Measurements from ENCODE around the gene HLA-C. TPM values are rescaled to one million over a fixed set of nuclear protein-coding genes. Genes with fewer than 3 reads are reported as not detected.
"Not testable (repeated sequence)": the region's sequence is repeated elsewhere in the genome, so short reads cannot be mapped to it uniquely, and the experiment has no call there.

Gene HLA-C
- total RNA-seq, 4 donors from 2014 or later = 128 to 659 (median 229) TPM

DNA sequence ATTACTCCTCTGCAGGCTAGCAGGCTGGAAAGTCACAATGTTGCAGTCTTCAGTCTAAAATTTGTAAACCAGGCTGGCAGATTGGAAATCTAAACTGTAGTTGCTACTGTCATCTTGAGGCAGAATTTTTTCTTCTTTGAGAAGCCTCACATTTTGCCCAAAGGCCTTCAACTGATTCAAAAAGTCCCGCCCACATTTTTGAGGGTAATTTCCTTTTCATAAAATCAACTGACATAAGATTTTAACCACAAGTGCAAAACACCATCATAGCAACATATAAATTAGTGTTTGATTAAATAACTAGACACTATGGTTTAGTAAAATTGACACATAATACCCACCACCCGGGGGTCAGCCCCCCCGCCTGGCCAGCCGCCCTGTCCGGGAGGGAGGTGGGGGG is 28.4 kb downstream of the HLA-C start:
- 44 to 80% methylated on average over 1 of the region's 5 CpGs for WGBS, 2 donors
- no peaks in the 10 kb centered on the region for H3K36me3 ChIP-seq
- intact Hi-C loops (cut with DNase I) = no loop called here
- no peaks in the 10 kb centered on the region for H3K9me3 ChIP-seq
- no peaks in the 10 kb centered on the region for H3K4me1 ChIP-seq
- no peak for TF ChIP-seq POLR2A (IDR thresholded peaks at IDR 0.05)
- TF ChIP-seq, protein P1, sequence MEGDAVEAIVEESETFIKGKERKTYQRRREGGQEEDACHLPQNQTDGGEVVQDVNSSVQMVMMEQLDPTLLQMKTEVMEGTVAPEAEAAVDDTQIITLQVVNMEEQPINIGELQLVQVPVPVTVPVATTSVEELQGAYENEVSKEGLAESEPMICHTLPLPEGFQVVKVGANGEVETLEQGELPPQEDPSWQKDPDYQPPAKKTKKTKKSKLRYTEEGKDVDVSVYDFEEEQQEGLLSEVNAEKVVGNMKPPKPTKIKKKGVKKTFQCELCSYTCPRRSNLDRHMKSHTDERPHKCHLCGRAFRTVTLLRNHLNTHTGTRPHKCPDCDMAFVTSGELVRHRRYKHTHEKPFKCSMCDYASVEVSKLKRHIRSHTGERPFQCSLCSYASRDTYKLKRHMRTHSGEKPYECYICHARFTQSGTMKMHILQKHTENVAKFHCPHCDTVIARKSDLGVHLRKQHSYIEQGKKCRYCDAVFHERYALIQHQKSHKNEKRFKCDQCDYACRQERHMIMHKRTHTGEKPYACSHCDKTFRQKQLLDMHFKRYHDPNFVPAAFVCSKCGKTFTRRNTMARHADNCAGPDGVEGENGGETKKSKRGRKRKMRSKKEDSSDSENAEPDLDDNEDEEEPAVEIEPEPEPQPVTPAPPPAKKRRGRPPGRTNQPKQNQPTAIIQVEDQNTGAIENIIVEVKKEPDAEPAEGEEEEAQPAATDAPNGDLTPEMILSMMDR (IDR thresholded peaks at IDR 0.05) = no peak
- H3K4me3 ChIP-seq = no peak overlapping the region
- H3K27ac ChIP-seq = no peak overlapping the region
- H3K27me3 ChIP-seq = peaks cover 0 to 26% (median 0%) of the 10 kb centered on the region in 4 donors
- DNase-seq = no peak

DNA sequence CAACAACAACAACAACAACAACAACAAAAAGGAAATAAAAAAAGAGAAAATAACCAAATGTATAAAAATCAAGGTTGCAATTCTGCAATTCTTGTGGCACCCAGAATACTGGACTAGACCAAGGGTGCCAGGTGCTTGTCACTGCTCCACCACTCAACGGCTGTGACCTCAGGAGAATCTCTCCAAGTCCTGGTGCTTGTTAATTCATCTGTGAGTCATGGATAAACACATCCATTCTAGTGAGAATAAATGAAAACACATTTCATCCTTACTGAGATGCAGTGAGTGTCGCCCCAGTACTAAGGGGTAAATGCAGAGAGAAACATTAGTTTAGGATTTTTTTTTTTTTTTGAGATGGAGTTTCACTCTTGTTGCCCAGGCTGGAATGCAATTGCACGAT is 32.0 kb downstream of the HLA-C start:
- TF ChIP-seq POLR2A (IDR thresholded peaks at IDR 0.05) = no peak
- TF ChIP-seq, protein P1 (IDR thresholded peaks at IDR 0.05) = no peak
- H3K36me3 ChIP-seq = no peaks in the 10 kb centered on the region
- H3K4me1 ChIP-seq = no peaks in the 10 kb centered on the region
- 28 to 55% methylated on average over 3 of the region's 3 CpGs for WGBS, 2 donors
- H3K27me3 ChIP-seq = peaks cover 0 to 24% (median 0%) of the 10 kb centered on the region in 4 donors
- no peaks in the 10 kb centered on the region for H3K9me3 ChIP-seq
- intact Hi-C loops (cut with DNase I) = no loop called here
- no peak for DNase-seq
- H3K27ac ChIP-seq = no peak overlapping the region
- H3K4me3 ChIP-seq = no peak overlapping the region

DNA sequence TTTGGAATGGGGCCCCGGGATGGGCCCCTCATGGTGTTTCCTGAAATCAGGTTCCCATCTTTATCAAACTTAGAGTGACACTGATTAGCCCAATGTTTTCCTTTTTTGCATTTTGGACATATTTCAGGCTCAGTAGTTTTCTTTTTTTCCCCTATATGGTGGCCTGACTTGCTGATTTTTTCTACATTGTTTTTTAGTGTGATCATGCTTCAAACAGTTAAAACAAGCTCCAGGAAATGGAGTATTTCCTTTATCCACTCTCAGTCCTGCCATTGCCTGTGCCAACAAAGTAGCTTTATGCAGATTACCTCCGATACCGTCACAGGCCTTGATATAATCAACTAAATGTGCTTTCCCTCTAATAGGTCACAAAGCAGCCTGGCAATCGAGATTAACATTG is 37.8 kb downstream of the HLA-C start:
- H3K27me3 ChIP-seq = peaks cover 0 to 29% (median 2%) of the 10 kb centered on the region in 4 donors
- 40 to 56% methylated on average over 4 of the region's 4 CpGs for WGBS, 2 donors
- intact Hi-C loops (cut with DNase I); H3K4me1 ChIP-seq; H3K36me3 ChIP-seq; H3K9me3 ChIP-seq; DNase-seq; H3K4me3 ChIP-seq; H3K27ac ChIP-seq: not testable (repeated sequence)

DNA sequence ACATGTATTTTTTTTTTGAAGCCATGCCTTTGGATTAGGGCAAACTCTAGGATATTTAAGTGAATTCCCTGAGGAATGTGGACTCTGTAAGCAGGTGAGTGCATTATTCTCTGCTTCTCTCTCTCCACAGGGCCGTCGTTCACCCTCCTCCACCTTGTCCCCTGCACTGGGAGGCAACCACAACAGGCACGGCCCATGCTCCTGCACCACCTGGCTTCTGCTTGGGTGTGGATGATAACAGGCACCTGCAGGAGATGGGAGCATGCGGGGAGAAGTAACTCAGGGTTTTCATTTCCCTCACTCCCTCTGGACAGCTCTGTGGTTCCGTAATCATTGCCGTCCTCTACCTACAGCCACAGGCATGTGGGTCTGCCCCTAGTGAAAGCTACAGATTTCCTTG is 43.4 kb downstream of the HLA-C start:
- Histone ChIP-seq H3K27me3 (peaks cover 0 to 41% (median 2%) of the 10 kb centered on the region in 4 donors), H3K4me1 (no peaks in the 10 kb centered on the region), H3K9me3 (no peaks in the 10 kb centered on the region), H3K36me3 (no peaks in the 10 kb centered on the region), H3K27ac (no peak overlapping the region), H3K4me3 (no peak overlapping the region)
- DNase-seq = no peak
- whole genome bisulfite sequencing, 2 donors = 90% methylated on average over 5 to 6 of the region's 6 CpGs
- TF ChIP-seq, protein P1 (IDR thresholded peaks at IDR 0.05) = no peak
- no peak for TF ChIP-seq POLR2A (IDR thresholded peaks at IDR 0.05)
- intact Hi-C loops (cut with DNase I) = no loop called here

DNA sequence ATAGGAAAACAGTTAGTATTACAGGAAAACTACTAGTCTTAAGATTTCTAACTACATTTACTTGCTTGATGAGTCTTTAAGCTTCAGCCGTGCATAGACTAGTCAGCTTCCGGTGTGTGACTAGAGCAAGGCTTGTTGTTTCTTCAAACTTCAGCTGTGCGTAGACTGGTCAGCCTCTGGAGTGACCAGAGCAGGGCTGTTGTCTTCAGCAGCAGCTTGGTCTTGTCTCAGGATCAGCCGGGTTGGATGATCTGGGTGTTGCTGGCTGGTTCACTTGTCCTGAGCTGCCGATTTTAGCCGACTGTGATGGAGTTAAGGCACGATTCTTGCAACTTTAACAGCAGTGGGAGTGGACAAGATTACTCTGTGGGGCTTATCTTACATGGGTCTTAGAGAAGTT is 44.7 kb downstream of the HLA-C start:
- TF ChIP-seq, protein P1 (IDR thresholded peaks at IDR 0.05) = no peak
- no peak for TF ChIP-seq POLR2A (IDR thresholded peaks at IDR 0.05)
- H3K4me3 ChIP-seq = no peak overlapping the region
- DNase-seq = no peak
- no peaks in the 10 kb centered on the region for H3K4me1 ChIP-seq
- 88 to 89% methylated on average over 5 to 7 of the region's 7 CpGs for WGBS, 2 donors
- no peaks in the 10 kb centered on the region for H3K36me3 ChIP-seq
- peaks cover 0 to 36% (median 2%) of the 10 kb centered on the region in 4 donors for H3K27me3 ChIP-seq
- intact Hi-C loops (cut with DNase I) = no loop called here
- H3K9me3 ChIP-seq = no peaks in the 10 kb centered on the region
- no peak overlapping the region for H3K27ac ChIP-seq

DNA sequence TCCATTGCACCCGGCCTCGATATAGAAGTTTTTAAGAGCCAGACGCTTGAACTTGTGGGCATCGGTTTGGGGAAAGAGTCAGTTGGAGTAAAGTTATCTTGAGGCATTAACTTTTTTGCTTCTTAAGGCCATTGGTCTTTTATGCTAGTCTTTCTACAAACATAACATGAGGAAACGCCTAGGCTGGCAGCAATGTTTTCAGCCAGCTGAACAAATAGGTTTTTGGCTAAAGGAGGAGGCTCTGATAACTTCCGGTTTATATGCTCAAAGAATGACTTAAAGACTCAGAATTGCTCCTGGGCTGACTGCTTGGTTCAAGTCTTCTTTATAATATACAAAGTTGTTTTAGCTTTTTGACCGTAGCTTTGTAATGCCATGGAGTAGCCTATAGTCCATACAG is 46.2 kb downstream of the HLA-C start:
- Histone ChIP-seq H3K36me3 (no peaks in the 10 kb centered on the region), H3K9me3 (no peaks in the 10 kb centered on the region), H3K27me3 (peaks cover 0 to 37% (median 0%) of the 10 kb centered on the region in 4 donors), H3K4me1 (no peaks in the 10 kb centered on the region), H3K27ac (no peak overlapping the region), H3K4me3 (no peak overlapping the region)
- TF ChIP-seq, protein P1 (IDR thresholded peaks at IDR 0.05) = no peak
- no peak for TF ChIP-seq POLR2A (IDR thresholded peaks at IDR 0.05)
- WGBS, 2 donors = 35 to 41% methylated on average over 3 to 6 of the region's 7 CpGs
- intact Hi-C loops (cut with DNase I) = no loop called here
- DNase-seq = no peak

Data from esophagus squamous epithelium (tissue), 5 donors.